NCI-H1048 (cell line): Measurements from ENCODE around the gene GDPD4.

ENCODE experiments used
- DNase-seq: peaks from one replicate; lab custom pipeline; 2025; lab: John Stamatoyannopoulos, UW

Gene GDPD4

DNA sequence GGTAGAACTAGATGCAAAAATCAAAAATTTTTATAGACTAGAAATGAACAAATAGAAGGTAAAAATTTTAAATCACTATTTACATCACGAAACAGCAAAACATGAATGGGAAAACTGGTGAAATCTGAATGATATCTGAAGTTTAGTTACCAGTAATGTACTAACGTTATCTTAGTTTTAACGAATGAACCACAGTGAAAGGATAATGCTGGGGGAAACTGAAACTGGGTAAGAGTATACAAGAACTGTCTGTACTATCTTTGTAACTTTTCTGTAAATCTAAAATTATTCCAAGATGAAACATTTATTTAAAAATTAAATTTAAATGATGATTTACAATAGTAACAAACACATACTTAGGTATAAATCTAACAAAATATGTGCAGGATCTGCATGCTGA, 7.4 kb downstream of the GDPD4 start:
- DNase-seq, result no peak

DNA sequence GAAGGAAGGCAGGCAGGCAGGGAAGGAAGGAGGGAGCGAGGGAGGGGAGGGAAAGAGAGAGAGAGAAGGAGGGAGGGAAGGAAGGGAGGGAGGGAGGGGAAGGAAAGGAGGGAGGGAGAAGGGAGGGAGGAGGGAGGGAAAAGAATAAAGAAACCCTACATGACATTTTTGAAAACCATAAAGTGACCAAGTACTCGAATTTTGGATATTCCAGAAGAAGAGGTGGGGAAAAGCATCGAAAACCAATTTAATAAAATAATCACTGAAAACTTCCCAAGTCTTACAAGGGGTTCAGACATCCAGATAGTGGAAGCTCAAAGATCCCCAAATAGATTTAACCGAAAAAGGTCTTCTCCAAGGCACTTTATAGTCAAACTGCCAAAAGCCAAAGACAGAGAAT, 11.7 kb downstream of the GDPD4 start:
- DNase-seq, result no peak

DNA sequence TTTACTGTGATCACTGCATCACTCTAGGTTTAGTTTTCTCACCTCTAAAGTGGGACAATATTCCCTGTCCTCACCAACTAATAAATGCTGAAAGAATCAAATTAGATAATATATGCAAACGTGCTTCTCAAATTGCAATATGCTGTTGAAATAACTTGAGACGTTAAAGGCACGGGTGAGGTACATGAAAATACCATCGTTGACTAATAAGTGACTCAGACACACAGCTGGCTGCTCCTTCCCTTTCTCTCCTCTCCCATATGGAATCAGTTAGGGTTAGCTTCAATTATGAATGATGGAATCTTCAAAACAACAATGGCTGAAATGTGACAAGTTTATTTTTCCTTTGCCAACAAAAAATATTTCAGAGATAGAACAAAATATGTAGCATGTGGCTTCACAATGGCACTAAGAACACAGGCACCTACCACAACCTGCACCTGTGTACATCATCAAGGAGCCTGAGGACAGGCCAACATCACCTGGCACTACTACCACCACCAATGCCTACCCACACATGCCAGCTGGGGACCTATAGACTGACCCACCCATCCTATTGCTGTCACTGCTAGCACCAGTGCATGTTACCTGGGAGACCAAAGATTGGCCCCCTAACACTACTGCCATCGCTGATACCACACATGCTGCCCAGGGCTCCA, 13.7 kb downstream of the GDPD4 start:
- no peak for DNase-seq

DNA sequence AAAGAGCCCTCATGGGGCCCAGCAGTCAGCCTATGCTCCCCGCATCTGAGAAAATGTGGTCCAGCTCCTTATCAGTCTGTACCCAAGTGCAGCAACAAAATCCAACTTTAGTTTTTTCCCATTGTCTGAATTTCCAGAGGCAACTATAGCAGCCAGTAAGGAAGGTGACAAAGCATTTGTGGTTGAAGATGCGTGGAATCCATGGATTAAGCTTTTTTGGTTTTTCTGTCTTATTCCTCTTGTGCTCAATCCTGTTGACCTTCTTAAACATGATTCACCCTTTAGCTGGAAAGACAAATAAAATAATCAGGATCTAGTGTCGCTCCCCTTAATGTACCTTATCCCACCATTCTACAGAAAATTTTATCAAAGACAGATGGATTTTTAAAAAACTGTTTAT, 14.3 kb downstream of the GDPD4 start:
- DNase-seq, result no peak

DNA sequence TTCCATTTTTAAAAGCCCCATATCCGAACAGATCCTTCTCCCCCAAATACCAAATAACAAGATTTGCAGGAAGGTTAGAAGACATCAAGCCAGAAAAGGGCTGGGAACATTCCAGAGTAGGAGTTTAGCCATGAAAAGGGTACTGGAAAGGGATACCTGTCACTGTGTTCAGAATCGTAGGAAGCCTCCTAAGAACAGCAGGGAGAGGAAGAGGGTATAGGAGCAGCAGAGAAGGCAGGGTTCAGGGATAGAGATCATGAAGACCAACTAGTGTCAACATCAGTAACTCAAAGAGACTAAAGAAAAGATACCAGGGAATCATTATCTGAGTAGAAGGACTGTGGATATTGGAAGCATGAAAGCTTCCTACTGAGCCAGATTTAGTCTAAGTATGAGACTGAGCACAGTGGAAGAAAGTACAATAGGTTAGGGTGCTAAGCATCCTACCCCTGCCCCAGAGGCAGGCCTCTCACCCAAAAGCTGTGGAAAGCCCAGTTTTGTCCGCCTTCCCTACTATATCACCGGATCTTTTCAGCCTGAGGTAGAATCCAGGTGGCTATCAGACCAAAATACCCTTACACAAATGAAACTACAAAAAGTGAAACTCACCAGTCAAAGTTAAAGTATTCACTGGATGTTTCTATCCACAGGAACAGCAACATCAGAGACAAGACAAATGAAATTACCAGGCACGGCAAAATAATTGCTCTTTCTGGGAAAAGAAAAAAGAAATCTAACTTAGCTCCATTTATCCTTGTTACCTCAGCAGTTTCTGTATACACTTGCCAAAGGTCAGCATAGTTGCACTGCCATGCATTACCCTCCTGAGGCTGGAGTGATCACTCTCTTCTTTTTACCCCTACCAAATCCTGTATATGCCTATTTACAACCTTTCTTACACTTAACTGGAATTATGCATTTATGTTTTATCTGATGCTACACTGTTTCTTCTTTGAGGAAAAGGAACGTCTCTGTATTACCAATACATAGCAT, 16.7 kb downstream of the GDPD4 start:
- DNase-seq, result no peak

DNA sequence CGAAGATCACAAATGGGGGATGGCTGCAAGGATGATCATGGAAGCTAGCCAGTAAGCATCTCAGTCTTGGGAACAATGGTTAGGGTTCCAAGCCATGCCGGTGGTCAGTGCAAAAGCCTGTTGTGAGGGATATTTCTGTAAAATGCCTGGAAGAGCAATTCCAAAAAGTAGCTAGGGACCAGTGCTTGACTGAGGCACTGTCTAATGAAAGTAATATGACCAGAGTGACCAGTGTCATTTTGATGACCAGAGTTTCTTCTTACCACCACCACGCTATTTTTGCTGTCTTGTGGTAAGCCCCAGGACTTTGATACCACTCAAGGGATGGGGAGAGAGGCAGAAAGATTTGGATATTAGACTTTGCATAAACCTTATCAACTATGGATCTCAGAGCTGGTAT, 18.4 kb downstream of the GDPD4 start:
- DNase-seq, result no peak

DNA sequence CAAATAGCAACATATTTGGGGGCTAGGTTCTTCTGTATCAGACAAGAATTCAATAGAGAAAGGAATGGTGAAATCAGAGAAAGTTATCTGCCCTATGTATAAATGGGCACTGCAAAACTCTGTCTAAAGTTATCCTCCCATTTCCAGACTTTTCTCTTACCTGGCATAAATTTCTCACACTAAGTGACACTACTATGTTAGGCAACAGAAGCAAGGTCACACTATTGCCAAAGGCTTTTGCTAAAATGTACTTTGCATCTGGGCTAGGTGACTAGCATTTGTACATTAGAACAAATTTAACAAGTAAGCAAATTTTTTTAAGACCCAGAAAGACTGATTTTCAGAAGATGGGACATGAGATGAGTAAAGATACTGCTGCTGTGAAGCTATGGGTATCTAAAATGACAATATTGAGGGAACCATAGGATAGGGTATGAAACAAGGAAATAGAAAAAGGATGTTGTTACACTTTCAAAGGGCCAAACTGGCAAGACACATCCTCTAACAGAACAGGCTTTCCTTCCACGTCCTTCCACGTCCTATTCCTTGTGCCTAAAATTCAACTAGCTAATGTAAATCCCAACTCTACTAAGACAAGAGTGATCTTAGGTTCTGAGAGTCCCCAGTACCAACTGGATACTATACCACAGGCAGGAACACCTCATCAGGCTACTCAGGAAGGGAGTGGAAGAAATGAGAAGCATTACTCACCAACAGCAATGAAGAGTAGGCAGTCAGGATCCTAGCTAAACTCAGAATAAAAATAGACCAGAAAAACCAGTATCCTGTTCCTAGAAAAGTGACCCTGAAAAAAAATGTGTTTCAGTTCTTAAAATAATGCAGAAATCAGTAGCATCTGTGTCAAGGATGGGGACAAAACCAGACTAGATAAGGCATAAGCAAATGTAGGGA, 22.6 kb downstream of the GDPD4 start:
- no peak for DNase-seq

DNA sequence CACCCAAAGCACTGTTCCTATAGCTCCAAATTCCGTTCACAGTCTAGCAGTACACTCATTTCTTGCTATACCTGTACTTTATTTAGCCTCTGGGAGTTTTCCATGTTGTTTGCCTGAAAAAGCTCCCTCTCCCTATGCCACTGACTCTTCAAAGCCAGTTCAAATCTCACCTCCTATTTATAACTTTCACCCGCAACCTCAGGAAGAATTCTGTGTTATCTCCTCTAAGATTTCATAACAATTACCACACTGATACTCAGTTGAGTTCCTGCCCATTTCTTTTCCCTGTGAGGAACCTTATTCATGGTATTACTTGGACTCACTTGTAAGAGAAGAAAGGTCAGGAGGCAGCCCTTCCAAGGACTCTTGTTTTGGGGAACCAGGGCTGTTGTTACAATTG, 25.2 kb downstream of the GDPD4 start:
- no peak for DNase-seq

DNA sequence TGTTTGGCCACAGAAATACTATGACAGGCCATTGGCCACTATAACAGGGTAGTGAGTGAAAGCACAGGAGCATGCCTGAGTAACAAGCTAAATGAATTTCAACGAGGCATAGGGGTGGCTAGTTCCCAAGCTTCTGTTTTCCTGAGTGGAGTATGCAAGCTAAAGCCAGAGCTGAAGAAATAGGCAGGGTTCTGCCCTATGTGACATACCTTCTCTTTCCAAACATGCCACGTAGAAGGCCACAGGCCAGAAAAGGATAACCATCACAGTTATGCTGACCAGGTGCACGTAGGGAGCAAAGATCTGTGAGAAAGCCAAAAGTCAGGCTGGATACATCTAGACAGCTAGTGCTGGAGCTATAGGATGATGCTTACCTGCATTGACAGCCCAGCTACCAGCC, 30.6 kb downstream of the GDPD4 start:
- DNase-seq, result no peak

DNA sequence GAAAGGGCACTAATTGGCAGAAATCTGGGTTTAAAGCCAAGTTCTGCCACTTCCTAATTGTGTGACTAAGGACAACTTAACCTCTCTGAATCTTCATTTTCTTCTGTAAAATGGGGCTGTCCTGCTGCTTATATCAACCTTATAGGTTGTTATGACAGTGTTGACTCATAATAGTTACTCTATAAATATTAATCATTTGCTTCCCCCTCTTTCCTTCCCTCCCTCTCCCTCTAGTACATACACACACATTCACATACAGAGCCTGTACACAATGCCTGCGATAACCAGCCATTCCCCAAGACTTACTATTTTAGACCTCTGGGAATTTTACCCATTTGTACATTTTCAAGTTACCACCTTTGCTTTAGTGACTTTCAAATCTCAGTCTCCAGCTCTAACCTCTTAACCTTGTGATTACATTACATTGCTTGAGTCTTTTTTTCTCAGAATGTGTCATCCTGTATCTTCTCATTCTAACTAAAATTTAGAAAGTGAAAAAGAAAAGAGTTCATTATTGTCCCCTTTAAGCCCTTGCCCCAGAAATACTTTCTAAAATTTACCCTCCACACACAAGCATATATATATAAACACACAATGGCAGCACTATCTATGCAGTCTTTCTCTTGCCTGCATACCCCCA, 31.9 kb downstream of the GDPD4 start:
- DNase-seq, result no peak

DNA sequence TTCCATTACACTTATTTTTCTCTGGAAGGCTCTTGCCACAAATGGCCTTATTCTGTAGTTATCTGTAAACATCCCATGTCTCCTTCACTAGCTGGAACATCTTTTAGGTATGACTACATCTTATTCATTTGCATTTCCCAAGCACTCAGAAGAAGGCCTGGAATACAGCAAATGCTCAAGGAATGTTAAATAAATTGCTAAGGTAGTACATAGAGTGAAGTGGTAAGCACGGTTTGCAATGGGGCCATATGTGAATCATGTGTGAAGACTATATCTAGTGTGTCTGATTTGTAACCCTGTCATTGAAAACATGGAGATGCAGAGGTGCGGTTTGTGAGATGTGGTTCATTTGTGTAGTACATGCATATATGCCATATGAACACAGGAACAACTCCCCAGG, 33.5 kb downstream of the GDPD4 start:
- DNase-seq, result no peak

DNA sequence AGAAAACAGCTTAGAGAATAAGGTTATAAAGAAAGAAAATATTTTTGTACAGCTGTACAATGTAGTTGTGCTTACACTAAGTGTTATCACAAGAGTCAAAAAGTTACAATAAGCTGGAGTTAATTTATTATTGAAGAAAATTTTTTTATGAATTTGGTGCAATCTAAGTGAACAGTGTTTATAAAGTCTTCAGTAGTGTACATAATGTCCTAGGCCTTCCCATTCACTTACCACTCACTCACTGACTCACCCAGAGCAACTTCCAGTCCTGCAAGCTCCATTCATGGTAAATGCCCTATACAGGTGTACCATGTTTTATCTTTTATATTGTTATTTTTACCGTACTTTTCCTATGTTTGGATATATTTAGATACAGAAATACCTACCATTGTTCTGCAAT, 34.7 kb downstream of the GDPD4 start:
- no peak for DNase-seq

DNA sequence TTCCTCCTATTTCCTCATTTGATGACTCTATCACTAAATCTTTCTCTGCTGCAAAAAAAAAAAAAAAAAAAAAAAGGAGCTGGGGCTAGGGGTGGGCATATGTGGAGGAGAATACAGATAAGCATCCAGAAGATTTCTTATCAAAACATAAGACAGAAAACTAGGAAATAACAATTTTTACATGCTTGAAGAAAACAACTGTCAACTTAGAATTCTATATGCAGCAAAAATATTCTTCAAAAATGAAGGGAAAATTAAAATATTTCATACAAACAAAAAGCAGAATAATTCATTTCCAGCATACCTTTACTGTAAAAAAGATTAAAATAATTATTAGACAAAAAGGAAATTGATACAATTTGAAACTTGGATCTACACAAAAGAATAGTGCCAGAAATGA, 38.7 kb downstream of the GDPD4 start:
- no peak for DNase-seq

DNA sequence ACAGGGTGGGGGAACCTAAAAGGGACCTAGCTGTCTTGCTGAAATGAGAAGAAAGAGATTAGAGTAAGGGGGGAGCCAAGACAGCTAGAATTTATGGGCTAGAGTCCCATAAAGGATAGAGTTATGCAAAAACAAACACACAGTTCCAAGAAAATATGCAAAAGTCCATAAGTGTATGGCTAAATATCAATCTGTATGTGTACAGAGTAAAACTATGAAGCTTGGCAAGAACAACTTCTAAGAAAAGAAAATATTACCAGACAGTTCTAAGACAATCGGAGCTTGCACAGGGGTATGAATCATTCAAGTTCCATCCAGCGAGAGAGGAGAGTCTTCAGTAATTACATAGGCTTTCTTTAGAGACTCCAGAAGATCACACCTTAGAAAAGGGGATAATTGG, 41.8 kb downstream of the GDPD4 start:
- DNase-seq, result no peak

DNA sequence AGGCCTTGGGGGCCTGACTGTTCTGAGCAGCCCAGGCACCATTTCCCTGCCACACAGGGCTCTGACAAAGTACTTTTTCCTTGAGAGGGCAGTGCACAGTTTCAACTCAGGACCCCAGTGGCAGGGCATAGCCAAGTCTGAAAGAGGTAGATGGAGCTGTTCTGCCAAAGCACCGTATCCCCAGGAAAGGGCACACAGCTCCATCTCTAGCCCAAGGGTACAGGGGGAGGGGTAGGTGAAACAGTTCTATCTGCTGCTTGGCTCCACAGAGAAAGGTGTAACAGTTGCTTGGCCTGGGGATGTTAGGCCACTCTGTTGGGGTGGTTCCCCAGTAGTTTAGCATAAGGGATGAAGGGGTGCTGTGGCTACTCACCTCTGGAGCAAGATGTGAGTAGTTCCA, 47.8 kb downstream of the GDPD4 start:
- DNase-seq, result no peak

DNA sequence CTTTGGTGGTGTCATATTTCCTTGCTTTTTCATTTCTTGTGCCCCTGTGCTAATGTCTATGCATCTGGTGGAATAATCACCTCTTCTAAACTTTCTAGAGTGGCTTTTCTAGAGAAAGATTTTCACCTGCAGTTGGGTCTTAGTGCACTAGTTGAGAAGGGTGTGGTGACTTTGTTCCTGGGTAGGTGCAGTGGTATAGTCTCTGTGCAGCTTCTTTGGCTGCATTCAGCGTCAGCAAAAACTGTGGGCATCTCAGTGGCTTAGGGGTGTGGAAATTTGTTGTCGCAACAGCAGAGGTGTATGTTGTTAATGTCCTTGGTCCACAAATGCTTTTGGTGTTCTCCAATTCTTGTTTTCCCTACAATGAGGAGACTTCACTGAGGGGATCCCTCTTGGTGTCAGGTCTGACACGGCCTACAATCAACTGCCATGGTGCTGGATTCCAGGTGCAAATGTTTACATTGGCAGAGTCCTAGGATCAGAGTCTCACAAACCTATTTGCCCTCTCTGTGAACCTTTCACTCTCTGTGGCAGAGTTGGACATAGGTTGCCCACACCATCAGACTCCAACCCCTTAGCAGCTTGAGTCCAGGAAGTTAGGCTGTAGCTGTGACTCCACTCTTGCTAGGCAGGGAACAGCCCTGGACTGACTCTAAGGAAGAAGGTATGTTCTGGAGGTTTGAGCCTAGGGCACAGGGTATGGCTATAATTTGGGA, 48.8 kb downstream of the GDPD4 start:
- no peak for DNase-seq

DNA sequence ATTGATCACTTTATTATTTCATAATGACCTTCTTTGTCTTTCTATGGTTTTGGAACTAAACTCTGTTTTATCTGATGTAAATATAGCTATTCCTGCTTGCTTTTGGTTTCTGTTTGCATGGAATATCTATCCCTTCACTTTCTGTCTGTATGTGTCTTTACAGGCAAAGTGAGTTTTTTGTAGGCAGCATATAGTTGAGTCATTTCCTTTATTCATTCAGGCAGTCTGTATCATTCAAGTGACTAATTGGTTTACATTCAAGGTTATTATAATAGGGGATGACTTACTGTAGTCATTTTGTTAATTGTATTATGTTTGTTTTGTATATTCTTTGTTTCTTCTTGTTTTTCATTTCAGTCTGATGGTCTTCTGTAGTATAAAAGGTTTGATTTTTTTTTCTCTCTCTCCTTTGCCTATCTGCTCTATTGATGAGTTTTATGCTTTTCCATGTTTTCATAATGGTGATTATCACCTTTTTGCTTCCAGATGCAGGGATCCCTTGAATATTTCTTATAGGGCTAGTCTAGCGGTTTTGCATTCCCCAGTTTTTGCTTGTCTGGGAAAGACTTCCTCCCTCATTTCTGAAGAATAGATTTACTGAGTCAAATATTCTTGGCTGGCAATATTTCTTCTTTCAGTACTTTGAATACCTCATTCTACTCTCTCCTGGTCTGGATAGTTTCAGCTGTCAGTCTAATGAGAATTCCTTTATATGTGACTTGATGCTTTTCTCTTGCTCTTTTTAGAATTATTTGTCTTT, 50.4 kb downstream of the GDPD4 start:
- DNase-seq, result no peak

DNA sequence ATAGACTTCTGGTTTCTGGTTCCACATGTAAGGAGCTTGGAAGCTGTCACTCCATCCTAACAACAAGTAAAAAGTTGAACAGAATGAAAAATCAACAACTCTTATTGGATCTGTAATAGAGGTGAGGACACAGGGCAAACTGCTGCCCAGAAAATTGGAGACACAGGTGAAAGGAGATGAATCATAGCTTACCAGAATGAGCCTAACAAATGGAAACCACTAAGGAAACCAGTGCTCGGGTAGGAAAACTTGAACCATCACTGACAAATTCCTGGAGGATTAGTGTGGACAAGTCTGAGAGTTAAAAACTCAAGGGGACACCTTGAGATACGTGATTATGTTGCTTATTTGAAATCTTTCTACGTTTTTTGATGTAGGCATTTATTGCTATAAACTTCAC, 52.1 kb downstream of the GDPD4 start:
- no peak for DNase-seq

DNA sequence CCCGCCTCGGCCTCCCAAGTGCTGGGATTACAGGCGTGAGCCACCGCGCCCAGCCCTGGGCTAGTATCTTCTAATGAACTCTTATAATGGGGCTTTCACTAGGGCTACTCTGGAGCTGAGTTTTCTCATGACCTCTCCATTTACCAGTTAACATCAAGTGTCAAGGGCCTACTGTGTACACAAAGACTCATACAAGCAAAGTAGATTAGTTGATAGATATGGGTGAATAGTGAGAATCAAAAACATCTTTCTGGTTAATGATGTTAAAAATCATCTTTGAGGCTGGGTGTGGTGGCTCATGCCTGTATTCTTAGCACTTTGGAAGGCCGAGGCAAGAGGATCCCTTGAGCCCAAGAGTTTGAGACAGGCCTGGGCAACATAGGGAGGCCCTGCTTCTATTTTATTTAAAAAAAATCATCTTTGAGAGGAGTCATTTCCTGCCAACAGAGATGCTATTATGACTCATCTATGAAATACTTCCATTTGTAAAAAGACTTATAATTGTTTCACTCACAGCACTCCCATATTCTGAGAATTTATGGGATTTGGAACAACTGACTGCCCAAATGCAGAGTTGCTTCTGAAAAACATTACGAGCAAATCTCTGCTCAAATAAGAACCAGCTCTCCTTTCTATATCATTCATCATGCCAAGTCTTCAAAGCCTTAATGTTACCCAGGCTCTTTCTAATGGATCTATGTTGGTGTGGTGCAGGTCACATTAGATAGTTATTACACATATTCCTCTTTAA, 57.0 kb downstream of the GDPD4 start:
- no peak for DNase-seq

DNA sequence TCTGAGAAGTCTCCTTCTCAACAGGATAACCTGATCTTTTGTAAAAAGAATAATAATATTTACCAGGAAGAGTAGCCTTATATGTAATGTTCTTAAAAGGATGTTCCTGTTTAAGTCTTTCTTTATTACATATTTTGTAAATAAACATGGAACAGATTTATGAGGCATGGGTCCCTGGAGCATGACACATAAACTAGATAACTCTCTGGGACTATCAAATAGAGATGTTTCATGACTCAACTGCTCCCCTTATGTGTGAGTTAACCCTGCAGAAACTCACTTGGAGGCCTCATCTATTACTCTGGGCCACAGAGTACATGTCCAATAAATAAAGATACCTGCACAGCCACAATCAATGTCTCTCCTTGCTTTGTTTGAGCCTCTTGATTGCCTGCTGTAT, 64.6 kb downstream of the GDPD4 start:
- DNase-seq, result no peak
